GM12872 (cell line): ENCODE measurements around the gene RBM26.

Experiments
- TF ChIP-seq, protein P1 (sequence below): IDR thresholded peaks from 3 replicates; pipeline ENCODE4 v1.5.1; 2011; ENCODE audit warnings: low read depth, mild to moderate bottlenecking, low read length, moderate library complexity; ENCODE audit not compliant: insufficient read depth

RBM26 gene

DNA sequence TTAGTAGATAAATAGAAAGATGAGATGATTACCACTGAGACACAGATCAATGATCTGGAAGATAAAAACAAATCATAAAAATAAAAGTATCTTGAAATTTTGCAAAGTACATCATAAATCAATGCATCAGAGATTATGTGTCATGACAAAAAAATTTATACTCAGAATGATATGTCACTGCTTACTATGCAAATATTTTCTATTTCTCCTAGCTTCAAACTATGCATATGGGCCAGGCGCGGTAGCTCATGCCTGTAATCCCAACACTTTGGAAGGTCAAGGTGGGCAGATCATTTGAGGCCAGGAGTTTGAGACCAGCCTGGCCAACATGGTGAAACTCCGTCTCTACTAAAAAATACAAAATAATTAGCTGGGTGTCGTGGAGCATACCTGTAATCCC, 17.3 kb upstream of the RBM26 start:
- TF ChIP-seq, protein P1, sequence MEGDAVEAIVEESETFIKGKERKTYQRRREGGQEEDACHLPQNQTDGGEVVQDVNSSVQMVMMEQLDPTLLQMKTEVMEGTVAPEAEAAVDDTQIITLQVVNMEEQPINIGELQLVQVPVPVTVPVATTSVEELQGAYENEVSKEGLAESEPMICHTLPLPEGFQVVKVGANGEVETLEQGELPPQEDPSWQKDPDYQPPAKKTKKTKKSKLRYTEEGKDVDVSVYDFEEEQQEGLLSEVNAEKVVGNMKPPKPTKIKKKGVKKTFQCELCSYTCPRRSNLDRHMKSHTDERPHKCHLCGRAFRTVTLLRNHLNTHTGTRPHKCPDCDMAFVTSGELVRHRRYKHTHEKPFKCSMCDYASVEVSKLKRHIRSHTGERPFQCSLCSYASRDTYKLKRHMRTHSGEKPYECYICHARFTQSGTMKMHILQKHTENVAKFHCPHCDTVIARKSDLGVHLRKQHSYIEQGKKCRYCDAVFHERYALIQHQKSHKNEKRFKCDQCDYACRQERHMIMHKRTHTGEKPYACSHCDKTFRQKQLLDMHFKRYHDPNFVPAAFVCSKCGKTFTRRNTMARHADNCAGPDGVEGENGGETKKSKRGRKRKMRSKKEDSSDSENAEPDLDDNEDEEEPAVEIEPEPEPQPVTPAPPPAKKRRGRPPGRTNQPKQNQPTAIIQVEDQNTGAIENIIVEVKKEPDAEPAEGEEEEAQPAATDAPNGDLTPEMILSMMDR = no peak

DNA sequence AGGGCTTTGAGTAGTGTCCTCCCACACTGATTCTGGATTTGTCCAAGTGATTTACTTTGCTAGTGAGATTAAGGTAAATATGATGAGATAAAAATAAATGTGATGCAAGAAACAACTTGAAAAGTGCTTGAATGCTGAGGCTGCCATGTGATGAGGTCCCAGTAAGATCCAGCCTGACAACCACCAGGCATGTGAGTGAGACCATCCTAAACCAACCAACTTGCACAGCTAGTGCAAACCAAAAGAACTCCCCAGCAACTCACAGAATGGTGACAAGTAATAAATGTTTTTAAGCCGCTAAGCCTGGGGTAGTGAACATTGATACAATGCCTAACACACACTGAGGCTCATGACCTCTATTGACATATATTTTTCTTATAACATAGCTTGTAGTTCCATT, 13.3 kb upstream of the RBM26 start:
- TF ChIP-seq, protein P1 = no peak

DNA sequence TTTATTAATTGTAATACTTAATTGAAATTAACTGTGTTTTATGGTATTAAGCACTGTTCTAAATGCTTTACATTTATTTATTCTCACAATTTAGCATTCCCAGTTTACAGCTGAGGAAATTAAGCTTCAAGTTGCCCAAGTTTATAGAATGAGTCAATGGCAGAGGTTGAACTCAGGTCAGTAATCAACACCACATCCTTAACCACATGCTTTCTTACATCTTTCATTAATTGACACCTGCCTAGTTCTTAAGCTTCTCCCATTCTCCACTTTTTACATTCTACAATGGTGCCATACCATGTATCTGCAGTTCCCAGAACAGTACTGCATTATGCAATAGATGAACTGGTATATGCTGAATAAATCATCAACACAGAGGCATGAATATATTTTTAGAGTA, 11.7 kb upstream of the RBM26 start:
- TF ChIP-seq, protein P1 = no peak

DNA sequence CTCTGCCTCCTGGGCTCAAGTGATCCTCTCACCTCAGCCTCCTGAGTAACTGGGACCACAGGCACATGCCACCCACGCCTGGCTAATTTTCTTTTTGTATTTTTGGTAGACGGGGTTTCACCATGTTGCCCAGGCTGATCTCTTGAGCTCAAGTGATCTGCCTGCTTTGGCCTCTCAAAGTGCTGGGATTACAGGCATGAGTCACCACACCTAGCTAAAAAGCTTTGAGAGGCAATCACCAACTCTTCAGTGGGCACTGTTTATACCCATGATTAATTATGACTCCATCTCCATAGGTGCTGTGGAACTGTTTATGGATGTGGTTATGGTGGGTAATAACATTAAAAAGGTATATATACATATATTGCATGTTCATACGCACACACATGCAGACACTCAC, 7.5 kb upstream of the RBM26 start:
- TF ChIP-seq, protein P1 = no peak

DNA sequence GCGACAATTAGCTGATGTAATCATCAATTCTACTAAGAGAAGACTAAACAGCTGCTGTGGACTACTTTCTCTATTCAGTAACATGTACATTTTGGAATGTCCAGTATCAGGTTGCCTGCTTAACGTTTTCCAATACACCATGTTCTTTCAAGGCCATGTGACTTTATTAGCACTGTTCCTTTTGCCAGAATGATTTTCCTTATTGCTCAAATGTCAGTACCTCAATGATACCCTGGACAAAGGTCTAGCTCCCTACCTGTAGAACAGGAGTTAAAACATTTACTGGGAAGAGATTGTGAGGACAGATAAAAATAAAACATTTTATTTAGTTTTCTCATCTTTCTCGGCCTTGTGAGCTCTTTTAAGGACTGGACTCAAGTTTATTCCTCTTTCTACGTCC, 3.8 kb upstream of the RBM26 start:
- TF ChIP-seq, protein P1 = no peak

DNA sequence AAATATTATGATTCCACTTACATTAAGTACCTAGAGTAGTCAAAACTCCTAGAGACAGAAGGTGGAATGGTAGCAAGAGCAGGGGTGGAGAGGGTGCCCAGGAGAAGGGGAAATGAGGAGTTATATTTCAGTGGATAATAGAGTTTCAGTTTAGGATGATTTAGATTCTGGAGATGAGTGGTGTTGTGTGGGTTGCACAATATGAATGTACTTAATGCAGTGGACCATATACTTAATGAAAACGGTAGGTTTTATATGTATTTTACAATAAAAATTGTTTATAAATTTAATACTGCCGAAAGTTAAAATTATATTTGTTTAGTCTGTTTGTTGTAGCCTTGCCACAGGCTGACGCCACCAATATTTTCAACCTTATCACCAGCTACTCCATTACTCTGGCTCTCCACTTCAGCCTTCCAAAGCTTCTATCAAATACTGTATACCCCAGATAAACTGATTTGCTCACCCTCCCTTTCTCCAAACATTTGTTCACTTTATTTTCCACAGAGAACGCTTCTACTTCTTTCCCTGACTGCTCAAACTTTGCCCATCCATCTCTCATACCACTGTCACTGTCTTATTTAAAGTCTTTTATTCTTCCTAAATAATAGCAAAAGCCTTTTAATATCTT, 1.4 kb upstream of the RBM26 start:
- TF ChIP-seq, protein P1 = no peak

DNA sequence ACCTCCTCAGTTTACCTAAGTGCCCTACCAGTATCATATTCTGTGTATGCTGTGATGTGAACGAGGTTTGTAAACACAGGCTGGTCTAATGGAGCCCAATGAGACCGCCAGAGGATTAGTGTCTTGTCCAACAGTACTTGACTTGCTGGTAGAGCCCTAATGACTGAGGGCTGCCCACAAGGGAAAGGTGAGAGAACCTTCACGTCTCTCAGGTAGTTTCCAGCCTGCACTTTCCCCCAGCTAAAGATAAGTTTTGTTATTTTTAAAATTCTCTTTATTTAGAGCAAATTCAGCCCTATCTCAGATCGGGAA, 498 bp upstream of the RBM26 start:
- TF ChIP-seq, protein P1 = no peak

DNA sequence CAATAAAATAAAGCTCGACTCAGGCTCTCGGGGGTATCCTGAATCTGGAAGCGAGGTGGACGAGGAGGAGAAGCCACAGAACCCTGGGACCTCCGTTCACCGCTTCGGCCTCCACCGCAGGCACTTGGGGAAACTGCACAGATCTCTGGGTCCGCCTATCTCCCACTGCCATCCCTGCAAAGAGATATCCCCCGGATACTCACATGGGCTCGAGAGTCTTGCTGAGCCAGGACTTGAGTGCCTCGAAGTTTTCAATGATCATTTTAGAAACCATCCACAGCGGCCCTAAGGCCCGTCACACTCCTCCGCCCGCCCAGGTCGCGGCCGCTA, 589 bp downstream of the RBM26 start:
- TF ChIP-seq, protein P1 = no peak
